ENCODE results near the gene CLMP.
A peak's percentile ranks its signal among the peaks of the same experiment; 100 is the strongest.

CLMP gene

DNA sequence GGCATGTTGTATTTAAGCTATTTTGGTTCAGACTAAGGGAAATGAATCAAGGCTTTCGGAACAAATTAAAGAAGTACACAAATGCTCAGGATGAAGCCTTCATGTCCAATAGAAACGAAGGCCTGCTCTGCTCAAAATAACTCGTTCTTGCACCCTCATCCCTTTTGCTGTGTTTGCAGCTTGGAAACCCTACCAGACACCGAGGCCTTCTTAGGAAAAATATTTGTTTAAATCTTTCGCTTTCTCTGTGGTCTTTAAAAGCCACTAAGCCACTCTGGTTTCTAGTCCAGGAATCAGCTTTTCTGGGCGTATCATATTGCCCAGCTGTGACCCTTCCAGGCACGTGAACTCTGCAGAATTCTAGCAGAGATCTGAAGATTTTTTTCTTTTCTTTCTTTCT is 72.2 kb downstream of the CLMP start:
- no peak overlapping the region for H3K4me3 ChIP-seq (ENCODE audit: insufficient read depth, low read depth, low read length, poor library complexity, severe bottlenecking)
- no peaks in the 10 kb centered on the region for H3K4me1 ChIP-seq (ENCODE audit: control insufficient read depth, insufficient read depth, low read length, poor library complexity, severe bottlenecking)
- no peak for DNase-seq
- H3K9me3 ChIP-seq (ENCODE audit: control insufficient read depth, low read length): no peaks in the 10 kb centered on the region
- no peaks in the 10 kb centered on the region for H3K27me3 ChIP-seq (replicated peaks; ENCODE audit: control insufficient read depth, insufficient read depth, low read length, poor library complexity, severe bottlenecking)
- H3K36me3 ChIP-seq (ENCODE audit: control insufficient read depth, insufficient read depth, low read length): no peaks in the 10 kb centered on the region
- H3K27ac ChIP-seq (ENCODE audit: insufficient read depth, low read length, poor library complexity, severe bottlenecking): no peak overlapping the region

DNA sequence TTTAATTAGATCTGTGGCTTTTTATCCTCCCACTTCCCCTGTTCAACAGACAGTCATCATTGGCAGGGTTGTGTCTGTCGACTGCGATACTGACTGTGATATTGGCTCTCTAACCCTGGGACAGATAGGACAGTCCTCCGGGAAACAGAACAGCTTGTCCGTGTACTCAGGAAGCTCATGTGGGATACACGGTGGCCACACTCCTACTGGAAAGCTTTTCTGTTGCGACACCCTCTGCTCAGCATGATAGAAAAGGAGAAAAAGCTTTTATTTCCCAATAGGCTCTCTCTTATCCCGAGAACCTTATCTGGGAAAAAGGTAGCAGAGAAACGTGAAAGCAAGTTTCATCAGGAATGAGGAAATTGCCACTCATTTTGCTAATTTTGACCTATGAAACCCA is 72.7 kb downstream of the CLMP start:
- no peaks in the 10 kb centered on the region for H3K4me1 ChIP-seq (ENCODE audit: control insufficient read depth, insufficient read depth, low read length, poor library complexity, severe bottlenecking)
- DNase-seq: no peak
- no peak overlapping the region for H3K27ac ChIP-seq (ENCODE audit: insufficient read depth, low read length, poor library complexity, severe bottlenecking)
- H3K27me3 ChIP-seq (replicated peaks; ENCODE audit: control insufficient read depth, insufficient read depth, low read length, poor library complexity, severe bottlenecking): no peaks in the 10 kb centered on the region
- no peak overlapping the region for H3K4me3 ChIP-seq (ENCODE audit: insufficient read depth, low read depth, low read length, poor library complexity, severe bottlenecking)
- no peaks in the 10 kb centered on the region for H3K9me3 ChIP-seq (ENCODE audit: control insufficient read depth, low read length)
- H3K36me3 ChIP-seq (ENCODE audit: control insufficient read depth, insufficient read depth, low read length): no peaks in the 10 kb centered on the region

DNA sequence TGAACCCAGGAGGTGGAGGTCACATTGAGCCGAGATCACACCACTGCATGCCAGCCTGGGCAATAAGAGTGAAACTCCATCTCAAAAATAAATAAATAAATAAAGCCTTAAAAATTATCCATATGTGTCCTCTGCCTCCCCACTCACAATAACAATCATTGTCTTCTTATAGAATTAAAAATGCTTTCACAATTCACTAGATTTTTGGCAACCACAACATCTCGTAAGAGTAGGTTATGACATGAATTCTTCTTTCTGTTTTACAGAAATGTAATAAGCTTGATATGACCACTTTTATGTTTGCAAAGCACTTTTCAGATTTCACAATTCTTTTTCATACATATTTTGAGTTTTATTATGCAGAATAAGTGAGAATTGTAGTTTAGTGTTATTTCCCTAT is 78.6 kb downstream of the CLMP start:
- Histone ChIP-seq H3K4me3 (ENCODE audit: insufficient read depth, low read depth, low read length, poor library complexity, severe bottlenecking) (no peak overlapping the region), H3K36me3 (ENCODE audit: control insufficient read depth, insufficient read depth, low read length) (no peaks in the 10 kb centered on the region), H3K4me1 (ENCODE audit: control insufficient read depth, insufficient read depth, low read length, poor library complexity, severe bottlenecking) (no peaks in the 10 kb centered on the region), H3K27ac (ENCODE audit: insufficient read depth, low read length, poor library complexity, severe bottlenecking) (no peak overlapping the region), H3K27me3 (replicated peaks; ENCODE audit: control insufficient read depth, insufficient read depth, low read length, poor library complexity, severe bottlenecking) (no peaks in the 10 kb centered on the region), H3K9me3 (ENCODE audit: control insufficient read depth, low read length) (no peaks in the 10 kb centered on the region)
- no peak for DNase-seq

DNA sequence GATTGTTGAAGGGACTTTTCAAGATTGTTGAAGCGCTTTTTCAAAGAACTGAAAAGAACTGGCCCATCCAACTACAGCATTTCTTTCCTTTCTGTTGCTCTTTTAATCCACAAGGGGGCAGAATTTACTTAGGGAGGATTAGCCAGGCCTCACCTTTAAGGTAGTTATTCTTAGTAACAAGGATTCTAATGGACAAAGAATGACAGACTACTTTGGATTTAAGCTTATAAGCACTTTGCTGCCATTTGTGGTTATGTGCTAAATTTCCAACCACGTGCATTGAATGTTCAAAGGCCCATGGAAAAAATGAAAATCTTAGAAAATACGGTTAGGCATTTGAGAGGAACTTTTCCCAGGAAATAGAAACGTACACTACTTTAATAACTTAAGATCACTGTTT is 83.6 kb downstream of the CLMP start:
- Histone ChIP-seq H3K4me1 (ENCODE audit: control insufficient read depth, insufficient read depth, low read length, poor library complexity, severe bottlenecking) (no peaks in the 10 kb centered on the region), H3K27ac (ENCODE audit: insufficient read depth, low read length, poor library complexity, severe bottlenecking) (no peak overlapping the region), H3K36me3 (ENCODE audit: control insufficient read depth, insufficient read depth, low read length) (no peaks in the 10 kb centered on the region), H3K27me3 (replicated peaks; ENCODE audit: control insufficient read depth, insufficient read depth, low read length, poor library complexity, severe bottlenecking) (no peaks in the 10 kb centered on the region), H3K4me3 (ENCODE audit: insufficient read depth, low read depth, low read length, poor library complexity, severe bottlenecking) (no peak overlapping the region), H3K9me3 (ENCODE audit: control insufficient read depth, low read length) (no peaks in the 10 kb centered on the region)
- DNase-seq: no peak

DNA sequence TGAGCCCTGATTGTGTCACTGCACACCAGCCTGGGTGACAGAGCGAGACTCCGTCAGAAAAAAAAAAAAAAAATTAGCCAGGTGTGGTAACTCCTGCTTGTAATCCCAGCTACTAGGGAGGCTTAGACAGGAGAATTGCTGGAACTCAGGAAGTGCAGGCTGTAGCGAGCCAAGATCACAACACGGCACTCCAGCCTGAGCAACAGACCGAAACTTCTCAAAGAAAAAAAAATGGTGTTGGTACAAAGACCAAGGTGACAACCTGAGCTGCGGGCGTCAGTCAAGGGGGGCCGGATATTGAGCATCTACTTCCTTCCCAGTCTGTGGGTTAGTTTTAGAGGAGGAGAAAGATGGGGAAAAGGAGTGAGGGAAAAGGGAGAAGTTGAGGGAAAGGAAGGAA is 84.7 kb downstream of the CLMP start:
- no peak for DNase-seq
- Histone ChIP-seq H3K9me3 (ENCODE audit: control insufficient read depth, low read length) (no peaks in the 10 kb centered on the region), H3K4me3 (ENCODE audit: insufficient read depth, low read depth, low read length, poor library complexity, severe bottlenecking) (no peak overlapping the region), H3K36me3 (ENCODE audit: control insufficient read depth, insufficient read depth, low read length) (no peaks in the 10 kb centered on the region), H3K27ac (ENCODE audit: insufficient read depth, low read length, poor library complexity, severe bottlenecking) (no peak overlapping the region), H3K27me3 (replicated peaks; ENCODE audit: control insufficient read depth, insufficient read depth, low read length, poor library complexity, severe bottlenecking) (no peaks in the 10 kb centered on the region), H3K4me1 (ENCODE audit: control insufficient read depth, insufficient read depth, low read length, poor library complexity, severe bottlenecking) (no peaks in the 10 kb centered on the region)

DNA sequence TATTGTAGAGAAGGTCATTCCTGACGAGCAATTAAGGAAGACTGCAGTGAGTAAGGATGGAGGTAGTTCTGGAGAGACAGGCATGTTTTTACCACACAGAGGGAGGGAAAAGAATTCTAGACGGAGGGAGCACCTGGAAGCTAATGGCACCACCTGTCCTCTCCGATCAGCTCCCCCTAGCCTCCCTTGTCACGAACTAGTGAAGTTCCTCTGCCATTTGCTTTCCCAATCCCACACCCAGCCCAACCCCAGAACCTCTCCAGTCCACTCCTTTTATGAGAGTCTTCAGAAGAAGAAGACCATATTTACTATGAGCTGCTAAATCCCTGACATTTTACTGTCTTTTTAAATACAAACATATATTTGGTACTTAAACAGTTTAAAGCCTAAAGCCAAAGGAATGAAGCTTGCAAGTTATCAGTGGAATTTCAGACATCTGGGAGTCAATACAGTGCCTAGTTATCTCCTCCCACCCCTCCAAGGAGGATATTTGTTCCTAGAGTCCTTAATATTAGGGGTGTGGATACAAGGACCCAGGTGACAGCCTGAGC is 87.0 kb downstream of the CLMP start:
- Histone ChIP-seq H3K27ac (ENCODE audit: insufficient read depth, low read length, poor library complexity, severe bottlenecking) (no peak overlapping the region), H3K4me3 (ENCODE audit: insufficient read depth, low read depth, low read length, poor library complexity, severe bottlenecking) (no peak overlapping the region), H3K27me3 (replicated peaks; ENCODE audit: control insufficient read depth, insufficient read depth, low read length, poor library complexity, severe bottlenecking) (no peaks in the 10 kb centered on the region), H3K9me3 (ENCODE audit: control insufficient read depth, low read length) (no peaks in the 10 kb centered on the region), H3K36me3 (ENCODE audit: control insufficient read depth, insufficient read depth, low read length) (no peaks in the 10 kb centered on the region), H3K4me1 (ENCODE audit: control insufficient read depth, insufficient read depth, low read length, poor library complexity, severe bottlenecking) (peaks cover 4% of the 10 kb centered on the region)
- DNase-seq: no peak

DNA sequence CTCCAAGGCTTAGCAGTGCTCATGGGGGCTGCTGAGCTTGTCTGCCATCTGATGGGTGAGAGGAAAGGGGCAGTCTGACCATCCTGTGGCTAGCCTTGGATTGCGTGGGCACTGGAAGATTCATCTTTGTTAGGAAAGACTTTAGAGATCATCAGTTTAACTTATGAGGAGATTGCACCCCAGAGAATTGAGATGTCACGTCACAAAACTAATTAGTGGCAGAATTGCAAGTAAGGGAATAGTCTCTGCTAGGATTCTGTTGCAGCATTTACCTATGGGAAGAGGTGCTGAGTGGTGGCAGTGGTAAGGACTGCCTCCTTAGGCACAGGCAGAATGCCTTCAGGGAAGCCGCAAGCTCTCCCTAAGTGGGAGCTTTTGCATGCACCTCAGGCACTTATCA is 90.4 kb downstream of the CLMP start:
- DNase-seq: no peak

DNA sequence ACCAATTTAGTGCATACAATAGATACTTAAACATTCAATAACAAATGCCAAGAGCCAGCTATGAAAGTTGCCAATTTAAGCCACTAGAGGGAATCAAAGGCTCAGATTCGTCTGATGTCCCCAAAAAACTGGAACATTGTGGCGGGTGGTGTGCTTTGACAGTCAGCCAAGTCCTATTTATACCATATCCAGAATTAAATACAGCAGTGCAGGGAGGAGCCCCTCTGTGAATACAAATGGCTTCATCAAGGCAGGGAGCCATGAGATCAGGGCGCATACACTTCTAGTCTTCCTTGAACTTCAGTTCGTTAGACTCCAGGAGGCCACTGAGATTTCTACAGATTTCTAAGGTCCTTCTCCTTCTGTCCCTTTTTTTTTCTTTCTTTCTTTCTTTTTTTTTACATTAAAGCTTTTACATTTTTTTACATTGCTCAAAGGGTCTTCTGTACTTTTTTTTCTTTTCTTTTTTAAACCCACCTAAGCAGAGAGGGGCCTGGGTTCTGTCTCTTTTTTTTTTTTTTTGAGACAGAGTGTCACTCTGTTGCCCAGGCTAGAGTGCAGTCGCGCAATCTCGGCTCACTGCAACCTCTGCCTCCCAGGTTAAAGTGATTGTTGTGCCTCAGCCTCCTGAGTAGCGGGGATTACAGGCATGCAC is 91.6 kb downstream of the CLMP start:
- peaks cover 6% of the 10 kb centered on the region for H3K4me1 ChIP-seq (ENCODE audit: control insufficient read depth, insufficient read depth, low read length, poor library complexity, severe bottlenecking)
- H3K4me3 ChIP-seq (ENCODE audit: insufficient read depth, low read depth, low read length, poor library complexity, severe bottlenecking): no peak overlapping the region
- no peaks in the 10 kb centered on the region for H3K9me3 ChIP-seq (ENCODE audit: control insufficient read depth, low read length)
- no peaks in the 10 kb centered on the region for H3K27me3 ChIP-seq (replicated peaks; ENCODE audit: control insufficient read depth, insufficient read depth, low read length, poor library complexity, severe bottlenecking)
- DNase-seq: no peak
- no peaks in the 10 kb centered on the region for H3K36me3 ChIP-seq (ENCODE audit: control insufficient read depth, insufficient read depth, low read length)
- H3K27ac ChIP-seq (ENCODE audit: insufficient read depth, low read length, poor library complexity, severe bottlenecking): no peak overlapping the region

More for the DNA sequence above, 90.4 kb downstream of the CLMP start:
- H3K27me3 ChIP-seq (replicated peaks; ENCODE audit: control insufficient read depth, insufficient read depth, low read length, poor library complexity, severe bottlenecking): no peaks in the 10 kb centered on the region
- H3K4me1 ChIP-seq (ENCODE audit: control insufficient read depth, insufficient read depth, low read length, poor library complexity, severe bottlenecking): peaks cover 6% of the 10 kb centered on the region
- no peaks in the 10 kb centered on the region for H3K36me3 ChIP-seq (ENCODE audit: control insufficient read depth, insufficient read depth, low read length)
- H3K9me3 ChIP-seq (ENCODE audit: control insufficient read depth, low read length): no peaks in the 10 kb centered on the region
- no peak overlapping the region for H3K27ac ChIP-seq (ENCODE audit: insufficient read depth, low read length, poor library complexity, severe bottlenecking)
- H3K4me3 ChIP-seq (ENCODE audit: insufficient read depth, low read depth, low read length, poor library complexity, severe bottlenecking): no peak overlapping the region

DNA sequence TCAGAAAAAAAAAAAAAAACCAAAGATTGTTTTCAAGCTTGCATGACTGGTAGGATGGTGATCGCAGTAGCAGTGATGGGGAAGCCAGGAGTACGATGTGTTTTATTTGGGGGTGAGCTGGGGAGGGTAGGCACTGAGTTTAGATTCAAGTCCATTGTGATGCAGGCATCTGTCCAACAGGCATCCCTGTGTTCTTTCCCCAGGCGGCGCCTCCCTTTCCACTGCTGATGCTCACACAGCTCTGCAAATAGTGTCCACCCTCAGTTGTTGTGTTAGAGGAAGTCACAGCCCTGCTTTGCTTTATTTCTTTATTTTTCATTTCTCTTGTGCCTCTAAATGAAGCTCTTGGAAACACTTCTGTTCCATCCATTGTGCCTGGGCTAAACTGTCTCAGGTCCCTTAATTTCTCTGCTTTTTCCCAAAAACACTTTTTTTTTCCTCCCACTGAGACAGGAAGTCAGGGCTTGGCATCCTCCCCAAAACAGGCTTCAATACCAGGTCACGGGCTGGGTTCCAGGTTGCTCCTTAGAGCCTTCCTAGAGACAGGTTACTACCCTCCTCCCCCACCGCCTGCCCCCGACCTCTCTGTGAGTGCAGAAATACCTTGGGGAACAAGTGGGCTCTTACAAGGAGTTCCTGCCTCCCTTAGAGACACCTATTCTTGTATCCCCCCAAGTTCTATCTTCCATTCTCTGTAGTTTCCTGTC is 94.5 kb downstream of the CLMP start:
- Histone ChIP-seq H3K9me3 (ENCODE audit: control insufficient read depth, low read length) (no peaks in the 10 kb centered on the region), H3K4me3 (ENCODE audit: insufficient read depth, low read depth, low read length, poor library complexity, severe bottlenecking) (no peak overlapping the region), H3K36me3 (ENCODE audit: control insufficient read depth, insufficient read depth, low read length) (no peaks in the 10 kb centered on the region), H3K27ac (ENCODE audit: insufficient read depth, low read length, poor library complexity, severe bottlenecking) (peak overlapping the region; percentile 7), H3K4me1 (ENCODE audit: control insufficient read depth, insufficient read depth, low read length, poor library complexity, severe bottlenecking) (peaks cover 6% of the 10 kb centered on the region), H3K27me3 (replicated peaks; ENCODE audit: control insufficient read depth, insufficient read depth, low read length, poor library complexity, severe bottlenecking) (no peaks in the 10 kb centered on the region)
- DNase-seq: no peak

DNA sequence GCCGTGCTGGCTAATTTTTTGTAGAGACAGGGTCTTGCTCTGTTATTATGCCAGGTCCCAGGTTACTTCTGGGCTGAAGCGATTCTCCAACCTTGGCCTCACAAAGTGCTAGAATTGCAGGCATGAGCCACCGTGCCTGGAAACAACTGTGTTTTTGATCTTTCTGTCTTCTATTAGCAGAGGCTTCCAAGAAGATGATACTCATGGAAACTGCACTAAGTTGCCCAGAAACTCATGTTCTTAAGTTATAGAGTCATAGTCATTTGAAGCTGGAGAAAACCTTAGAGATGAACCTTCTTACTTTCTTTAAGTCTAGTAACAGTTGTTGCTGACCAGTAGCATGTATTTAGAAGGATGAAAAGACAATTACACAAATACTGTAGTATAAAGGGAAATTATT is 96.1 kb downstream of the CLMP start:
- H3K4me3 ChIP-seq (ENCODE audit: insufficient read depth, low read depth, low read length, poor library complexity, severe bottlenecking): no peak overlapping the region

More for the DNA sequence above, 96.1 kb downstream of the CLMP start:
- no peak for DNase-seq
- Histone ChIP-seq H3K4me1 (ENCODE audit: control insufficient read depth, insufficient read depth, low read length, poor library complexity, severe bottlenecking) (peaks cover 6% of the 10 kb centered on the region), H3K36me3 (ENCODE audit: control insufficient read depth, insufficient read depth, low read length) (no peaks in the 10 kb centered on the region), H3K27ac (ENCODE audit: insufficient read depth, low read length, poor library complexity, severe bottlenecking) (no peak overlapping the region), H3K9me3 (ENCODE audit: control insufficient read depth, low read length) (no peaks in the 10 kb centered on the region), H3K27me3 (replicated peaks; ENCODE audit: control insufficient read depth, insufficient read depth, low read length, poor library complexity, severe bottlenecking) (no peaks in the 10 kb centered on the region)

Data from effector memory CD4-positive, alpha-beta T cell (primary cell).